IPS-NIHi7 (cell line): ENCODE data around the gene CA10.

Experiments
- DNase-seq: peaks from one replicate; pipeline ENCODE4 v3.0.0; 2012; ENCODE audit warnings: mixed read lengths; ENCODE audit errors: extremely low spot score

Gene CA10

GRCh38 chr17:51601622-51602261, 556.8 kb downstream of the CA10 start:
- DNase-seq = no peak

- DNase-seq = peak; percentile 11
Measured at GRCh38 chr17:51598824-51599223, 559.7 kb downstream of the CA10 start.

GRCh38 chr17:51597345-51597744, 561.2 kb downstream of the CA10 start:
- DNase-seq = no peak

- no peak for DNase-seq
Measured at GRCh38 chr17:51595826-51596398, 562.6 kb downstream of the CA10 start.

- no peak for DNase-seq
Measured at GRCh38 chr17:51590071-51590656, 568.4 kb downstream of the CA10 start.

GRCh38 chr17:51588063-51588462, 570.5 kb downstream of the CA10 start:
- DNase-seq = no peak

GRCh38 chr17:51587516-51587915, 571.0 kb downstream of the CA10 start:
- no peak for DNase-seq

GRCh38 chr17:51585514-51586104, 572.9 kb downstream of the CA10 start:
- peak; percentile 75 for DNase-seq

GRCh38 chr17:51580869-51581268, 577.6 kb downstream of the CA10 start:
- DNase-seq = no peak
